SK-N-SH (cell line): ENCODE data around the gene ADPGK.

Experiments used
- CHD2 ChIP-seq: fragments of 150-350 bp; IDR thresholded peaks from 2 replicates; pipeline ENCODE4 v1.6.1; 2018; ENCODE audit warnings: low read length; ENCODE audit not compliant: partially characterized antibody
- CTCF ChIP-seq: fragments of 200-600 bp; sonication (generic); IDR thresholded peaks from 2 replicates; pipeline ENCODE4 v1.6.1; 2017; ENCODE audit warnings: antibody characterized with exemption, mild to moderate bottlenecking, moderate library complexity
- FOXJ3 ChIP-seq: sonication (generic); formaldehyde crosslinking; IDR thresholded peaks from 2 replicates; pipeline ENCODE4 v1.5.1; 2020; ENCODE audit warnings: mild to moderate bottlenecking, missing genetic modification reagents
- TCF12 ChIP-seq: IDR thresholded peaks from 2 replicates; pipeline ENCODE4 v1.4.0; 2012
- YY1 ChIP-seq: IDR thresholded peaks from 2 replicates; pipeline ENCODE4 v1.4.0; 2012; ENCODE audit warnings: low read depth, mild to moderate bottlenecking

- TF ChIP-seq CTCF: no peak
- no peak for TF ChIP-seq FOXJ3 (CRISPR knock-in tag)
- no peak for TF ChIP-seq YY1
- TF ChIP-seq TCF12: no peak
- TF ChIP-seq CHD2: no peak
These were observed 29.9 kb upstream of the ADPGK start for GRCh38 chr15:72813345-72814004.
